Left ventricle myocardium superior (tissue), 1 donor: ENCODE measurements around the gene SCN2B. TPM values are rescaled to one million over a fixed set of nuclear protein-coding genes. Genes with fewer than 3 reads are reported as not detected.

Source experiments
- ATAC-seq: fragments of 200-7000 bp; cut with Tn5 transposase; one replicate; pipeline ENCODE4 v1.9.1; 2020; ENCODE audit warnings: mild to moderate bottlenecking, moderate library complexity
- DNase-seq: peaks from one replicate; pipeline ENCODE4 v3.0.0-alpha.2; 2020
- intact Hi-C: fragments of 100-400 bp; cut with micrococcal nuclease; formaldehyde crosslinking; loops from one replicate; pipeline ENCODE4 v1.11.0; 2022
- total RNA-seq: library from RNA; stranded (reverse); fragmentation: NEBNext Ultra II Directional; extraction: Animal tissue kit (Norgen Biotek cat#: 25700); gene quantifications from one replicate; pipeline ENCODE4 v1.2.1, GENCODE V29; 2021
- donor health status: DM: no; HTN: yes; CAD: no; lungs with severe emphysema.

The SCN2B gene
- total RNA-seq, 1 donor from 2014 or later = 19.6 TPM

DNA sequence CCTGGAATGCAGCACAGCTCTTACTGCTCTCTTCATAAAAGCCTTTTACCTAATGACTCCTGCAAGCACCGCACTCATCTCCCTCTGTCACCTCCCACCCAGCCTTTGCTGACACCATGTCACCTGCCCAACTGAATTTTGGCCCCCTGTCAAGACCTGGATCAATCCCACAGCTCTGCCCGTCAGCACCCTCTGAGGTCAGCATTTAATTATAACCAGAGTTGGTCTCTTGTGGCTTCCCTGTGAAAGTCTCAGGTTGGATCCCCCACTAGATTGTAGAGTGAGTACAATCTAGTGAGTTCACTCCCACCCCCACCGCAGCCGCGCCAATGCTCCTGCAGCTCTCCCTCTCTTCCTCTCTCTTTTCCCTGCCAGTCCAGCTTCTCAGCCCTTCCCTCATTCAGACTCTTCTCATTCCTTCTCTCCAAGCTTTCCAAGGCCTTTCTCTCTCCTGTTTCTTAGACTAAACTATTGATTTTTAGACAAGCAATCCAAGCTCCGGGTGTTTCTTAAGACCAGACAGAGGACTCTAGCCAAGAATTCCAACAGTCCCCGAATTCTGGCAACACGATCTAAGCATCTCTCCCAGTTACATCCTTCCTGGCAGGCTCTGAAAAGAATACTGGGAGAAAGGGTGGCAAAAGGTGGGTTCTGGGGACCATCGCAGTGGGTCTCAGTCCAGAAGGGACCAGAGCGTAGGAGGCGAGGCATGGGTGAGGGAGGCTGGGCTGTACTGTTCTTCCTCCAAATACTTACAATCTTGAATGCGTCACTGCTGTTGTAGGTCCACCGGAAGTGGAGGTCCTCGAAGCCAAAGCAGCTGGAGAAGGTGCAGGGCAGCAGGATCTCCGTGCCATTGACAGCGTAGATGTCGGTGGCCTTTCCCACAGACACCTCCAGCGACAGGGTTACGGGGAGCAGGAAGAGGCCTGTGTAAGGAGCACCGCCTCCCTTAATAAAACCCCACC lies 31.9 kb downstream of the SCN2B start:
- ATAC-seq (peak; percentile 66), DNase-seq (peak; percentile 58)
- intact Hi-C loops = loop anchor here (10.0 kb wide), 1 partner anchor 220 kb away; no protein-coding TSS in a partner anchor

DNA sequence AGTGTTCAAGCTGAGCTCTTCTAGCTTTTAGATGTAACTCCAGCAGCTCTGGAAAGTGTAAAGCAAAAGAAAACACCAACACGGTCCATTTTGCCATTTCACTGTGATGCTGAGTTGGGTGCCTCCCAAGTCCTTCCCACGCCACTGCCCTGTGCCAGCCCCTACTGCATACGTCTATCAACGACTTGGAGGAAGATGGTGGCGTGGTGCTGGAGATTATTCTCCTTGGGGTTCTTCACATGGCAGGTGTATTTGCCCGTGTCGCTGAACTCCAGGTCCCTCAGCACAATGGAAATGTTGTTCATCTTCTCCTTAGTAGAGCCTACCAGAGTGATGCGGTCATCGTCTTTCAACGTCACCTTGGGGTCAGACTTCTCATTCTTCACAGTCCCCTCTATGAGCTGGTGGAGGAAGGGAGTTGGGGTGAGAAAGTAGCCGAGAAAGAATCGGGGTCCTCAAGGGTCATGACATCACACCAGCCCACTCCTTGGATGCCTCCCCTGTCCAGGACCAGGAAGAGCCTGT lies 32.7 kb downstream of the SCN2B start:
- intact Hi-C loops = loop anchor here (10.0 kb wide), 1 partner anchor 221 kb away; no protein-coding TSS in a partner anchor
- no peak for DNase-seq
- ATAC-seq = no peak

DNA sequence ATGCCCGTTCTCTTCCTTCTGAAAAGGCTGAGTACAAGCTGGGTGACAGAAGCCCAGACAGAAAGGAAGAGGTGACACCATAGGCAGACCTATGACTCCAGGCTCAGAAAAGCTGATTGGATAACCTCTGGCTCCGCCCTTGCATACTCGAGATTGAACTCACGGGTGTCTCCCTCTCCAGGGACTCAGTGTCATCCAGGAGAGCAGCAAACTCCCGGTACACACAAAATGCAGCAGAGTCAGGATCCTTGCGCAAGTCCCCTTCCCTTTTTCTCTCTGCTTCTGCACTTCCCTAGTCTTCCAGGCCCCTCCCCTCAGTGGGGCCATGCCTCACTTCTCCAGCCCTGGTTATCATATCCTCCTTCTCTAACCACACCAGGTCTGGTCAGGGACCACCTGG lies 33.6 kb downstream of the SCN2B start:
- intact Hi-C loops = loop anchor here (10.0 kb wide), 1 partner anchor 222 kb away; no protein-coding TSS in a partner anchor
- ATAC-seq = no peak
- no peak for DNase-seq

DNA sequence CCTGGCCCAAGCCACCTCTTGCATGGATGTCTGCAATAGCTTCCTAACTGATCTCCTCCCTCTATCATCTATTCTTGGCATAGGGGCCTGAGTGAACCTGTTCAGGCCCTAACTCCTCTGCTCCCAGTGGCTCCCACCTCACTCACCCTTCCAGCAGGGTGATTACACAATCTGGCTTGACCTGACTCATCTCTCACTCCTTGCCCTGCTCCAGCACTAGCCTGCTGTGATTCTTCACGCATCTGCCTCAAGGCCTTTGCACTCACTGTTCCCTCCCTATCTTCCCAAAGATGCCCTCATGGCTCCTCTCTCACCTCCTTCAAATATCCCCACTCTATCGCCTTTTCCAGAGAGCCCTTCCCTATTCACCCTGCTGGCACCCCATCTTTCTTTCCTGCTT lies 34.4 kb downstream of the SCN2B start:
- intact Hi-C loops = loop anchor here (10.0 kb wide), 1 partner anchor 223 kb away; no protein-coding TSS in a partner anchor
- ATAC-seq (no peak), DNase-seq (no peak)

DNA sequence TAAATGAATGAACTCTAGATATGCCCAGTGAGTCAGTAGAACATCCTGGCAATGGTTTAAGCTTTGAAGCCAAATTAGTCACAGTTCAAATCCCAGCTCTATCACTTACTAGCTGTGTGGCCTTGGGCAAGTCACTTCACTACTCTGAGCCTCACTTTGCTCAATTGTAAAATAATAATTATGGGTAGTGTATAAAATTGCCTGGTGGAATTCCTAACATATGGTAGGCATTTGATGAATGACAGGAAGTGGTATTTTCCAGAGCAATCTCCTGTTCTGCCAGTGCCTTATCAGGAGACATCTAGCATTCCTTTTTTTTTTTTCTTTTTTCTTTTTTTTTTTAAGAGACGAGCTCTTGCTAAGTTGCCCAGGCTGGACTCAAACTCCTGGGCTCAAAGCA lies 36.9 kb downstream of the SCN2B start:
- intact Hi-C loops = no loop called here
- no peak for ATAC-seq
- DNase-seq = no peak

DNA sequence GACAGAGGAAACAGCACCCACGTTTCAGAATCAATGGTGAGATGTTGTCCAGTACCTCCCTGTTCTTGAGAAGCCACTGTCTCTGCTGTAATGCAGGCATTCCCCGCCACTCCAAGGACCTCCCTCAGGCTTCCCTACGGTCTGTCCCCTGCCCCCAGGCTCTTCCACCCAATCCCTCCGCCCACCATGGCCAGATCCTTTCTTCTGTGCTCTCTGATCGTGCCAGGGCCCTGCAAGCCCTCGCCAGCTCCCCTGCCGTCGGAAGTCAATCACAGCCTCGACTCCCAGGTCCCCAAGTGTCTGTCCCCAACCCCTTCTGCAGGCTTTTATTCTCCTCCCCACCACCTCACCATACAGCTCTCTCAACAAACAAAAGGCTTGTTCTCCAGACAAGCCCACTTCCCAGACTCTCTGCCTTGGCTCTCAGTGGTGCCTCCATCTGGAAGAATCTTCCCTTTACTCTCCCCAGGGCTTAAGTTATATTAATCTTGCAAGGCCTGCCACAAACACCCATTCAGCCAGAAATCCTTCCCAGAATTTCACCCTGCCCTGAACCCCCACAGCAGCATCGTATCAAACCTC lies 37.5 kb downstream of the SCN2B start:
- ATAC-seq (no peak), DNase-seq (no peak)
- intact Hi-C loops = no loop called here

DNA sequence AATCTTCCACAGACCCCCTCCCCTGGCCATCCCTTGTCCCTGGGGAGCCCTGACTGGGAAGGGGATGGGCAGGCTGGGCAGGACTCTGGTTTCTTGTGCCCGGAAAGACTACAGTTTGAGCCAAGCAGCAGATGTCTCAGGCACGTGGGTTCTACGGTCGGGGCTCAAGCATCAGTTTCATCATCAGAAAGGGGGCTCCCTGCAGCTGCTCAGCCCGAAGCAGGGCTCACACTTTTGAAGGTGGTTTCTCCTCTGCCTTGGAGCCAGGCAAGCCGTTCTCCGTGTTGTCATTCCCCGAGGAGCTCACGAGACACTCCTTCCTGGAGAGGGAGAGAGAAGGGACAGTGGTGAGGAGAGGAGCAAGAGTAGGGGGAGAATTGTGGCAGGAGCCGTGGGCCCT lies 39.6 kb downstream of the SCN2B start:
- intact Hi-C loops = no loop called here
- DNase-seq (no peak), ATAC-seq (no peak)

DNA sequence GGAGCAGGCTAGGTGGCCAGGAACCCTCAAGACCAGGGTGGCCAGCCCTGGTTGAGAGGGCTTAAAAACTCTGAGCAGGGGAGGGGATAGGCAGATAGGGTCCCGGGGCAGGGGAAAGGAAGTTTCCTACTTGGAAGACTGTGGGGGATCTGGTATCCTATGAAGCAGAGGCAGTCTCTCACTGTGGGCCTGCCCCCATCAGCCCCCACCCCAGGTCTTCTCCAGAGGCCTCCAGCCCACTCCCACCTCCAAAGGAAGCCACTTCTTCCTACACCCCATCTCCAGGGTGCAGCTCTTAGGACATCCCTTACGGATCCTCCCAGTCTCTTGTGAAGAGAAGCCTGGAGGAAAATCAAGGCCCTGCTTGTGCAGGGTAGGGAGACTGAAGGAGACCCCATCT lies 40.1 kb downstream of the SCN2B start:
- no peak for ATAC-seq
- DNase-seq = no peak
- intact Hi-C loops = no loop called here

GRCh38 chr11:118135796-118136165 lies 40.7 kb downstream of the SCN2B start:
- intact Hi-C loops = no loop called here

DNA sequence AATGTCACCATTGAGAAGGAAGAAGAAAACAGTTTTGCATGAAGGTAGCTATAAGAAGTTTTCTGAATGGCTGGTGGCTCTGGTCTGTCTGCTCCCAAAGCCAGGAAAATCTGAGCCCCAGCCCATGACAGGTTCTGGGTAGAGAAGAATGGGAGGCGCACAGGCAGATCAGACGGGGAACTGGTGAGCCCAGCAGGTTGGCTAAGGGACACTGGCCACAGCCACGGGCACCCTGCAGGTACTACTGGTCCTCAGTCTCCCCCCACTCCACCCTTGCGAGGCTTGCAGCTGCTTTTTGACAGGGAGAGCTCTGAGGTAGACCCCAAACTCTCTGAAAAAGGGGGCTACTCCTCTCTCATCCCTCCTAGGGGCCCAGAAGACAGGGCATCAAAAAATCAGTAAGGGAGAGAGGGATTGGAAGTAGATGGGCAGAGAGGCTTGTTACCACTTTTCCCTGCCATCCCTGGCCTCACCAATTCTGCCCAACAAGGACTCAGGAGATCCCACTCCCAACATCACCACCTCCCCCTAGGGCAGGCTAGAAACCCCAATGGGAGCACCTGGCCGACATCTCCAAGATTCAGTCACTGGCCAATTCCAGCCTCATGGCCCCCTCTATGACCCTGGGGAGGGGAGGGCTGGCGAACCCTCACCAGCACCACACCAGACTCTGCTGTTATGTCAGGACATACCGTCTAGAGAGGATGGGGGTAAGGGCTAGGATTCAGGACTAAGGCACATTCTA lies 41.2 kb downstream of the SCN2B start:
- ATAC-seq = no peak
- no peak for DNase-seq
- intact Hi-C loops = no loop called here

More at GRCh38 chr11:118135796-118136165, 40.7 kb downstream of the SCN2B start:
- DNase-seq (no peak), ATAC-seq (no peak)

DNA sequence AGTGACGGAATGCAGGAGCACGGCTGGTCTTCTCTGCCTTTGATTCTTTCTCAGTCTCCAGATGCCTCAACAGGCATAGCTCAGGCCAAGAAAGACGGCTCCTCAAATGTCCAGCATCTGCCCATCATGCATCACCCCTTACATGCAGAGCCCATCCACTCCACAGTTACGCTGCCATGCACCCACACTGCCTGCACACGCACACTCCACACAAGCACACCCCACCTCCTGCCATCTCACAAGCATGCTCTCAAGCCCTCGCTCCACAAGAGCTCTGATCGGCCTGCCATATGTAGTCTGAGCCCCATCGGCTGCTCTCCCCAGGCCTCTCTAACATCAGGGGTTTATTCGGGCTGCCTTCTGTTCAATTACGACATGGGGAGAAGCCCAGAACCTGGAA lies 42.6 kb downstream of the SCN2B start:
- ATAC-seq (no peak), DNase-seq (no peak)
- intact Hi-C loops = no loop called here

DNA sequence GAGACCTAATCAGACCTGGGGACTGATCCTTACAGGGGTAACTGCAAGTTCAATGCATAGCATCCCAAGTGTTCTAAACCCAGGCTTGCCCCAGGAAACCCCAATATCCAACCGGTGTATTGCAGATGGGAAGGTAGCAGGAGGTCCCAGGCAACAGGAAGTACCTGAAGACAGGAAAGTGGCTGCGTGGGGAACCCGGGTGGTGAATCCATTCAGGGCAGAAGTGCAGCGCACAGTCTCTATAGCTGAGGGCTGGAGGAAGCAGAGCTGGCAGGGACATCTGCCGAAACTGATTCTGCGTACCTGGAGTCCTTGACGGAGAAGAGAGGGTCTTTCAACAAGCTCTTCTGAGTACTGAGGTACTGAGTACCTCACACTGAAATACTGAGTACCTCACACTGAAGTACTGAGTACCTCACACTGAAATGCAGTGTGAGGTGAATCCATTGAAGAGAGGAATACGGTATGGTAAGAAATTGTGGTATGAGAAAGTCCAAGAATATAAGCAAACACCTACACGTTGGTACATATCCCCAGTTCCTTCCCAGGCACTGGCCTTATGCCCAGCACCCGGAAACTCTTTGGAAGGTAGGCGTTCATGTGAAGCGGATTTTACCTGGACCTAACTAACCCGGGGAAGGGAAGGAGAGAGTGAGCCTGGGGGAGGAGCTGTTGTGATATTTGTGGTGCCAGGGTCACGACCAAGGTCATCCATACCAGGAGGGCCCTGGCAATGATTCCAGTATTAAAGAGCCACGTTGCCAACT lies 43.9 kb downstream of the SCN2B start:
- DNase-seq = no peak
- no peak for ATAC-seq
- intact Hi-C loops = no loop called here

DNA sequence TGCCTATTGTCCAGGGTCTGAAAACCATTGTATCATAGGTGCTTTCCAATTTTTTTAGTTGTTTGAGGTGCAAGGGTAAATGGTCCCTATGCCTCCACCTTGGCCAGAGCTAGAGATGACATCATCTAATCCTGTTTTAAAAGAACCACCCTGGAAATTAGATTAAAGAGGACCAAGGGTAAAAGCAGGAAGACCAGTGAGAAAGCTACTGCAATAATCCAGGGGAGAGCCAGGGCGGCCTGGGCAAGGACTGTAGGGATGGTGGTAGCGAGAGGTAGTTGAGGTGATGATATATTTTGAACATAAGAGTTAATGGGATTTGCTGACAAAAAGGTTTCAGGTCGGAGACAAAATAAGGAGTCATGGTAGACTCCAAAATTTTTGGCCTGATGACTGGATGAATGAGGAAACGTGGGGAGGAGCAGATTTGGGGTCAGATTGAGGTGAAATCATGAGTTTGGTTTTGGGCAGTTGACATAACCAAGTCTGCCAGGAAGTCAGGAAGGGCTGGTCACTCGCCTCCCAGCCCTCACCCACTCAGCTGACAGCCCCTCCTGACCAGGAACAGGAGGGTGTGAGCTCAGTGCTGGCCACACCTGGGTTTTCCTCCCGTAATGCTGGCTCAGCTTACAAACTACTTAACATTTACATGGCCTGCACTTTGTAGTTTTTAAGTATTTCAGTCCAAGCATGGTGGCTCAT lies 46.8 kb downstream of the SCN2B start:
- DNase-seq = no peak
- intact Hi-C loops = no loop called here
- ATAC-seq = peak; percentile 36

- DNase-seq (no peak), ATAC-seq (peak; percentile 40)
- intact Hi-C loops = no loop called here
Observed at GRCh38 chr11:118128721-118129470, 47.5 kb downstream of the SCN2B start.

GRCh38 chr11:118128310-118128709 lies 48.1 kb downstream of the SCN2B start:
- intact Hi-C loops = no loop called here
- ATAC-seq (no peak), DNase-seq (no peak)

DNA sequence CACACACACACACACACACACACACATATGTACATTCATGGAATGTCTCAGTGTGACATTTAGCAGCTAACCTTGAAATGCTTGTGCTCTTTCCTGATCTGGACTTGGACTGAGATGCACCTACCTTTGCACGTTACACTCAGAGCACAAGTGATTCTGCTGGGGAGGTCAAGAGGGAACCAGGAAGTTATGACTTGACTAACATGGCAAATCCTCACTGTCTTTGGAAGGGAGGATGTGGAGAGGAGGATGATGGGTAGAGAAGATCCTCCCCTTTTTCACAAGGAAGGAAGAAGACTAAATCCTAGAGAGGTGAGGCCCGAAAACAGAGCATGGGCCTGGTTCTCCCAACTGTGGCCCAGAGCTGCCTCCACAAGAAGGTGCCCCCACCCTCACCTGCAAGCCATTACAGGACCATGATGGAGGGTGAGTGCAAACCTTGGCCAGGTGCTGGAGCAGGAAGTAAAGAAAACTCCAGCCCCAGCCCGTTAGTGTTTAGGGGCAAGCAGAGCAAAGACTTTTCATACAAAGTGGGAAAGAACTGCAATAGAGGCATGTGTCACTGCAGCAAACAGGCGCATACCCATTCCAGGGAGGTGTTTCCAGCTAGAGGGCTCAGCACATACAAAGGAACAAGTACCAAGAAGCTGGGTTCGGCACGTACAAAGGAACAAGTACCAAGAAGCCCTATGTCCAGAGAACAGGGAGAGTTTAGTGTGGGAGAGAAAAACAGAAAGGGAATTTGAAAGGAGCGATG lies 50.2 kb downstream of the SCN2B start:
- ATAC-seq (no peak), DNase-seq (no peak)
- intact Hi-C loops = no loop called here
